Endothelial cell of umbilical vein (primary cell): ENCODE results near the gene DPP6. TPM values are rescaled to one million over a fixed set of nuclear protein-coding genes. Genes with fewer than 3 reads are reported as not detected.
A peak's percentile ranks its signal among the peaks of the same experiment; 100 is the strongest.

Source experiments
- BruUV-seq: library from RNA; stranded (reverse); fragments of 400-500 nt; replicated peaks from 2 replicates; lab custom pipeline; 2021; lab: Mats Ljungman, UMichigan
- CTCF ChIA-PET: fragments of 300-600, 350-600 bp; sonication (Branson Sonifier 250); formaldehyde crosslinking; loops from one replicate; lab custom pipeline; 2021; ENCODE audit warnings: antibody characterized with exemption, inconsistent platforms; lab: Charles Lee
- POLR2A ChIA-PET: fragments of 300-600, 350-600 bp; sonication (Branson Sonifier 250); formaldehyde crosslinking; loops from one replicate; lab custom pipeline; 2021; ENCODE audit warnings: antibody characterized with exemption, inconsistent platforms; lab: Charles Lee
- DNase-seq: peaks from one replicate; pipeline ENCODE4 v3.0.0-alpha.2; 2011; ENCODE audit warnings: low read depth, low spot score
- FAIRE-seq: peaks from 2 replicates; lab custom pipeline; 2011; peaks lifted over from hg19 to GRCh38; lab: Jason Lieb, UNC
- H2AFZ ChIP-seq: 2 replicates; pipeline ENCODE4 v1.6.0; 2012; ENCODE audit warnings: low read depth, low read length, control low read depth, inconsistent platforms
- H3K27ac ChIP-seq: 2 replicates; pipeline ENCODE4 v1.5.1; 2011; ENCODE audit warnings: low read depth, mild to moderate bottlenecking, control low read depth, low read length, moderate library complexity; ENCODE audit not compliant: insufficient read depth
- H3K27me3 ChIP-seq, 2 experiments: 2 replicates each; pipeline versions ENCODE4 v1.6.0 to v1.6.1; 2011; ENCODE audit warnings: low read length in 2 of 2, mixed read lengths in 1 of 2; ENCODE audit not compliant: control insufficient read depth in 2 of 2, insufficient read depth in 2 of 2
- H3K36me3 ChIP-seq, 2 experiments: 2 replicates in 1 of 2; 3 replicates in 1 of 2; pipeline ENCODE4 v1.5.1; 2011; ENCODE audit warnings: low read length in 2 of 2, mild to moderate bottlenecking in 1 of 2, moderate library complexity in 1 of 2; ENCODE audit not compliant: control insufficient read depth in 2 of 2, insufficient read depth in 2 of 2; ENCODE audit errors: extremely low read depth in 1 of 2
- H3K4me1 ChIP-seq: 3 replicates; pipeline ENCODE4 v1.5.1; 2011; ENCODE audit warnings: mild to moderate bottlenecking, low read length; ENCODE audit not compliant: control insufficient read depth, insufficient read depth; ENCODE audit errors: extremely low read depth
- H3K4me2 ChIP-seq: 2 replicates; pipeline ENCODE4 v1.6.1; 2011; ENCODE audit warnings: low read length, control low read depth, mixed read lengths; ENCODE audit not compliant: insufficient read depth
- H3K4me3 ChIP-seq, 3 experiments: fragments of 200-600 bp in 1 of 3; sonication (generic), shearing (Covaris generic) in 1 of 3; replicated peaks in 1 of 3; 2 replicates each; pipeline ENCODE4 v1.5.1; 2011 to 2016; ENCODE audit warnings: control low read depth in 3 of 3, low read length in 3 of 3, mild to moderate bottlenecking in 2 of 3, inconsistent platforms in 1 of 3, low read depth in 1 of 3, moderate library complexity in 1 of 3; ENCODE audit not compliant: insufficient read depth in 1 of 3
- H3K79me2 ChIP-seq: 2 replicates; pipeline ENCODE4 v1.6.0; 2012; ENCODE audit warnings: low read length, inconsistent platforms; ENCODE audit not compliant: control insufficient read depth, insufficient read depth
- H3K9ac ChIP-seq: replicated peaks from 2 replicates; pipeline ENCODE3; 2011; ENCODE audit warnings: low read length, control low read depth; ENCODE audit not compliant: insufficient read depth; ENCODE audit errors: extremely low read depth
- H3K9me1 ChIP-seq: replicated peaks from 3 replicates; pipeline ENCODE4 v1.6.0; 2011; ENCODE audit warnings: mild to moderate bottlenecking, low read length; ENCODE audit not compliant: control insufficient read depth, insufficient read depth; ENCODE audit errors: extremely low read depth
- H3K9me3 ChIP-seq: replicated peaks from 2 replicates; pipeline ENCODE4 v1.5.1; 2012; ENCODE audit warnings: low read length, inconsistent platforms; ENCODE audit not compliant: control insufficient read depth, insufficient read depth
- H4K20me1 ChIP-seq: replicated peaks from 2 replicates; pipeline ENCODE3; 2011; ENCODE audit warnings: mild to moderate bottlenecking, low read length; ENCODE audit not compliant: control insufficient read depth, insufficient read depth; ENCODE audit errors: extremely low read depth
- CTCF ChIP-seq, 2 donors: IDR thresholded peaks; 1 replicate in 1 of 2; 2 replicates in 1 of 2; pipeline ENCODE4 v1.5.1; 2011; ENCODE audit warnings: low read length in 2 of 2, mild to moderate bottlenecking in 2 of 2, moderate library complexity in 2 of 2, control low read depth in 1 of 2, inconsistent platforms in 1 of 2, low read depth in 1 of 2; ENCODE audit not compliant: insufficient read depth in 1 of 2; ENCODE audit errors: extremely low read depth in 1 of 2
- POLR2AphosphoS5 ChIP-seq: IDR thresholded peaks from 2 replicates; pipeline ENCODE4 v1.6.1; 2012; ENCODE audit warnings: low read depth, mild to moderate bottlenecking, control low read depth, low read length, moderate library complexity; ENCODE audit not compliant: insufficient read depth
- dilution Hi-C: fragments of 300-500 bp; cut with MboI; formaldehyde crosslinking; loops from one replicate; pipeline ENCODE4 v1.15.0; 2019; ENCODE audit warnings: low sequenced_read_pairs; ENCODE audit not compliant: extremely low pct_ligation_motif_present
- intact Hi-C: fragments of 100-400 bp; cut with micrococcal nuclease; formaldehyde crosslinking; loops from one replicate; pipeline ENCODE4 v1.10.0; 2022
- polyA plus RNA-seq, 4 experiments: library from polyadenylated mRNA; depleted of rRNA in 3 of 4; stranded (reverse) in 3 of 4; unstranded in 1 of 4; fragments of >200 nt; gene quantifications; 2 replicates each; pipeline versions ENCODE4 v1.2.1 to v1.2.3, GENCODE V29; 2011 to 2012; ENCODE audit warnings: missing spikeins in 1 of 4
- total RNA-seq: library from RNA; stranded (reverse); gene quantifications from 2 replicates; pipeline ENCODE4 v1.2.3, GENCODE V29; 2021

DPP6 gene
- total and polyA plus RNA-seq, 2 donors (not counting 3 experiments of a cell fraction or from before 2014, with no cell fraction given), result not detected

- Histone ChIP-seq H3K9me1 (no peaks in the 10 kb centered on the region), H3K27ac (no peak overlapping the region), H3K4me2 (peak overlapping the region; percentile 60), H3K27me3 (peaks cover 0 to 11% of the 10 kb centered on the region in 2 experiments), H3K79me2 (no peaks in the 10 kb centered on the region), H4K20me1 (no peaks in the 10 kb centered on the region), H2AFZ (peak overlapping the region; percentile 94), H3K4me3 (peak overlapping the region in 2 of 3 experiments; percentile 1 to 27), H3K36me3 (no peaks in the 10 kb centered on the region), H3K9me3 (no peaks in the 10 kb centered on the region), H3K4me1 (peaks cover 4% of the 10 kb centered on the region), H3K9ac (no peak overlapping the region)
- CTCF ChIA-PET, result interaction anchor here (0.9 to 5.6 kb wide), 16 partner anchors 9 to 685 kb away, joined by 3 to 49 read pairs (median 6); partner anchors contain the start of gene INSIG1
- dilution Hi-C loops, result no loop called here
- POLR2A ChIA-PET, result no interaction called here
- no TSS peak for BruUV-seq
- FAIRE-seq, result peak; percentile 84
- intact Hi-C loops, result loop anchor here (1.0 to 5.0 kb wide), 4 partner anchors 40 to 619 kb away; no protein-coding TSS in a partner anchor
- DNase-seq, result peak; percentile 67
- TF ChIP-seq POLR2AphosphoS5, result no peak
- peak; percentile 82 to 94 for TF ChIP-seq CTCF (IDR thresholded peaks at IDR 0.05; ENCODE audit: extremely low read depth in 1 of 2, insufficient read depth in 1 of 2, low read depth in 1 of 2, low read length in 2 of 2)
Measured at GRCh38 chr7:154913638-154914307, 861.6 kb downstream of the DPP6 start.
